ENCODE results near the gene HHAT. TPM values are rescaled to one million over a fixed set of nuclear protein-coding genes. Genes with fewer than 3 reads are reported as not detected.

Gene HHAT
- total and polyA plus RNA-seq, 9 of the 15 experiments (the other 6 are each of a cell fraction or from before 2014, with no cell fraction given), result 0.07 to 0.16 (median 0.13) TPM; not detected in 1

DNA sequence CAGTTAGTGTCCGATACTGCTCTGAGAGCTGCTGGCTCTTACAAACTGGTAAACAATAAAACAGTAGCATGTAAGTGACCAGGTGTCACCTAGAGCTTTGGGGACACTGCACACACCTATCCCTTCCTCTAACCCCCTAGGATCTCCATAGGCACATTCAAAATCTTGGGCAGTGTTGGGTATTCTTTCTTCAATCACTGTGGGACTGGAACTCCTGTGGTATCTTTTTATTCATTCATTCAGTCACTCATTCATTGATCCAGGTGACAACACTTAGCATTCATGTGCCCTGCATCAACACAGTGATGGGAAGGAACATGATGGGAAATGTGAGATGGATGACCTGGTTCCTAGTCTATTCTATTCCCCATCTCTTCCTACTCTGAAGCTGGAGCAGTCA, 73.9 kb downstream of the HHAT start:
- ChIA-PET CTCF (ENCODE audit: low intra/inter-chr PET ratio) (no interaction called here), POLR2A (interaction anchor here (0.7 to 0.9 kb wide), 2 partner anchors 10 to 13 kb away, joined by 3 read pairs; no protein-coding TSS in a partner anchor)
- no peaks in the 10 kb centered on the region for H3K9me1 ChIP-seq (ENCODE audit: control insufficient read depth, insufficient read depth, low read length)
- DNase-seq (ENCODE audit: extremely low read depth in 1 of 4, low spot score in 3 of 4) (no peak), ATAC-seq (no peak), FAIRE-seq (no peak)
- H3K4me2 ChIP-seq (ENCODE audit: insufficient read depth, low read length), result no peak overlapping the region
- intact Hi-C loops (cut with micrococcal nuclease), result no loop called here
- no peaks in the 10 kb centered on the region for H3K9me3 ChIP-seq (replicated peaks; ENCODE audit: control insufficient read depth, insufficient read depth, low read depth, low read length)
- H3K4me1 ChIP-seq (replicated peaks in 1 of 2; ENCODE audit: control insufficient read depth in 2 of 2, insufficient read depth in 2 of 2, low read length in 2 of 2), result no peaks in the 10 kb centered on the region
- H3K27ac ChIP-seq (ENCODE audit: extremely low read depth, low read depth, low read length), result no peak overlapping the region
- no peak overlapping the region for H3K9ac ChIP-seq (ENCODE audit: insufficient read depth in 1 of 2, low read depth in 2 of 2, low read length in 2 of 2)
- H2AFZ ChIP-seq (ENCODE audit: low read depth, low read length), result no peak overlapping the region
- H4K20me1 ChIP-seq (replicated peaks; ENCODE audit: control insufficient read depth, insufficient read depth, low read length), result no peaks in the 10 kb centered on the region
- H3K36me3 ChIP-seq (ENCODE audit: control insufficient read depth, insufficient read depth, low read length), result no peaks in the 10 kb centered on the region
- in situ Hi-C loops (cut with MboI), result loop anchor here (10.0 to 25.0 kb wide), 2 partner anchors 732 to 1260 kb away; partner anchors contain the start of gene KCNH1
- no peak overlapping the region for H3K4me3 ChIP-seq
- BruUV-seq (replicated peaks), result no TSS peak
- H3K79me2 ChIP-seq (ENCODE audit: control insufficient read depth, insufficient read depth, low read length), result no peaks in the 10 kb centered on the region
- WGBS (ENCODE audit: insufficient coverage, low coverage, missing lambda C conversion rate), result 0% methylated on average over 1 of the region's 1 CpG
- no peaks in the 10 kb centered on the region; a peak in 1 of 5 replicates for H3K27me3 ChIP-seq (ENCODE audit: control insufficient read depth in 2 of 2, insufficient read depth in 2 of 2, low read length in 2 of 2)
- TF ChIP-seq, protein P1, sequence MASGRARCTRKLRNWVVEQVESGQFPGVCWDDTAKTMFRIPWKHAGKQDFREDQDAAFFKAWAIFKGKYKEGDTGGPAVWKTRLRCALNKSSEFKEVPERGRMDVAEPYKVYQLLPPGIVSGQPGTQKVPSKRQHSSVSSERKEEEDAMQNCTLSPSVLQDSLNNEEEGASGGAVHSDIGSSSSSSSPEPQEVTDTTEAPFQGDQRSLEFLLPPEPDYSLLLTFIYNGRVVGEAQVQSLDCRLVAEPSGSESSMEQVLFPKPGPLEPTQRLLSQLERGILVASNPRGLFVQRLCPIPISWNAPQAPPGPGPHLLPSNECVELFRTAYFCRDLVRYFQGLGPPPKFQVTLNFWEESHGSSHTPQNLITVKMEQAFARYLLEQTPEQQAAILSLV (tag; IDR thresholded peaks at IDR 0.05), result no peak
- no peak for TF ChIP-seq RB1 (IDR thresholded peaks at IDR 0.05; ENCODE audit: low read depth)
- TF ChIP-seq, protein P2, sequence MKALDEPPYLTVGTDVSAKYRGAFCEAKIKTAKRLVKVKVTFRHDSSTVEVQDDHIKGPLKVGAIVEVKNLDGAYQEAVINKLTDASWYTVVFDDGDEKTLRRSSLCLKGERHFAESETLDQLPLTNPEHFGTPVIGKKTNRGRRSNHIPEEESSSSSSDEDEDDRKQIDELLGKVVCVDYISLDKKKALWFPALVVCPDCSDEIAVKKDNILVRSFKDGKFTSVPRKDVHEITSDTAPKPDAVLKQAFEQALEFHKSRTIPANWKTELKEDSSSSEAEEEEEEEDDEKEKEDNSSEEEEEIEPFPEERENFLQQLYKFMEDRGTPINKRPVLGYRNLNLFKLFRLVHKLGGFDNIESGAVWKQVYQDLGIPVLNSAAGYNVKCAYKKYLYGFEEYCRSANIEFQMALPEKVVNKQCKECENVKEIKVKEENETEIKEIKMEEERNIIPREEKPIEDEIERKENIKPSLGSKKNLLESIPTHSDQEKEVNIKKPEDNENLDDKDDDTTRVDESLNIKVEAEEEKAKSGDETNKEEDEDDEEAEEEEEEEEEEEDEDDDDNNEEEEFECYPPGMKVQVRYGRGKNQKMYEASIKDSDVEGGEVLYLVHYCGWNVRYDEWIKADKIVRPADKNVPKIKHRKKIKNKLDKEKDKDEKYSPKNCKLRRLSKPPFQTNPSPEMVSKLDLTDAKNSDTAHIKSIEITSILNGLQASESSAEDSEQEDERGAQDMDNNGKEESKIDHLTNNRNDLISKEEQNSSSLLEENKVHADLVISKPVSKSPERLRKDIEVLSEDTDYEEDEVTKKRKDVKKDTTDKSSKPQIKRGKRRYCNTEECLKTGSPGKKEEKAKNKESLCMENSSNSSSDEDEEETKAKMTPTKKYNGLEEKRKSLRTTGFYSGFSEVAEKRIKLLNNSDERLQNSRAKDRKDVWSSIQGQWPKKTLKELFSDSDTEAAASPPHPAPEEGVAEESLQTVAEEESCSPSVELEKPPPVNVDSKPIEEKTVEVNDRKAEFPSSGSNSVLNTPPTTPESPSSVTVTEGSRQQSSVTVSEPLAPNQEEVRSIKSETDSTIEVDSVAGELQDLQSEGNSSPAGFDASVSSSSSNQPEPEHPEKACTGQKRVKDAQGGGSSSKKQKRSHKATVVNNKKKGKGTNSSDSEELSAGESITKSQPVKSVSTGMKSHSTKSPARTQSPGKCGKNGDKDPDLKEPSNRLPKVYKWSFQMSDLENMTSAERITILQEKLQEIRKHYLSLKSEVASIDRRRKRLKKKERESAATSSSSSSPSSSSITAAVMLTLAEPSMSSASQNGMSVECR (CRISPR knock-in tag; IDR thresholded peaks at IDR 0.05), result no peak
- TF ChIP-seq STAT5A (IDR thresholded peaks at IDR 0.05; ENCODE audit: borderline replicate concordance, low read length), result no peak
- no peak for TF ChIP-seq NFRKB (IDR thresholded peaks at IDR 0.05; ENCODE audit: low read depth)
- no peak for TF ChIP-seq KAT7 (CRISPR knock-in tag; IDR thresholded peaks at IDR 0.05; ENCODE audit: borderline replicate concordance)
- TF ChIP-seq ZFP30 (CRISPR knock-in tag; IDR thresholded peaks at IDR 0.05; ENCODE audit: borderline replicate concordance), result no peak
- TF ChIP-seq SMAD1 (IDR thresholded peaks at IDR 0.05; ENCODE audit: low read depth, low read length, partially characterized antibody), result no peak
- TF ChIP-seq ZNF239 (CRISPR knock-in tag; IDR thresholded peaks at IDR 0.05), result no peak
- no peak for TF ChIP-seq PTRF (tag; IDR thresholded peaks at IDR 0.05)
- TF ChIP-seq, protein P3, sequence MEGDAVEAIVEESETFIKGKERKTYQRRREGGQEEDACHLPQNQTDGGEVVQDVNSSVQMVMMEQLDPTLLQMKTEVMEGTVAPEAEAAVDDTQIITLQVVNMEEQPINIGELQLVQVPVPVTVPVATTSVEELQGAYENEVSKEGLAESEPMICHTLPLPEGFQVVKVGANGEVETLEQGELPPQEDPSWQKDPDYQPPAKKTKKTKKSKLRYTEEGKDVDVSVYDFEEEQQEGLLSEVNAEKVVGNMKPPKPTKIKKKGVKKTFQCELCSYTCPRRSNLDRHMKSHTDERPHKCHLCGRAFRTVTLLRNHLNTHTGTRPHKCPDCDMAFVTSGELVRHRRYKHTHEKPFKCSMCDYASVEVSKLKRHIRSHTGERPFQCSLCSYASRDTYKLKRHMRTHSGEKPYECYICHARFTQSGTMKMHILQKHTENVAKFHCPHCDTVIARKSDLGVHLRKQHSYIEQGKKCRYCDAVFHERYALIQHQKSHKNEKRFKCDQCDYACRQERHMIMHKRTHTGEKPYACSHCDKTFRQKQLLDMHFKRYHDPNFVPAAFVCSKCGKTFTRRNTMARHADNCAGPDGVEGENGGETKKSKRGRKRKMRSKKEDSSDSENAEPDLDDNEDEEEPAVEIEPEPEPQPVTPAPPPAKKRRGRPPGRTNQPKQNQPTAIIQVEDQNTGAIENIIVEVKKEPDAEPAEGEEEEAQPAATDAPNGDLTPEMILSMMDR (IDR thresholded peaks at IDR 0.05 in 2 of 3, conservative IDR thresholded peaks at IDR 0.05 in 1 of 3; ENCODE audit: insufficient read depth in 2 of 3, low read depth in 1 of 3, low read length in 3 of 3), result no peak
- TF ChIP-seq SPI1 (IDR thresholded peaks at IDR 0.05; ENCODE audit: borderline replicate concordance, low read depth, low read length), result no peak
- TF ChIP-seq BRD9 (IDR thresholded peaks at IDR 0.05; ENCODE audit: low read depth, partially characterized antibody), result no peak
- TF ChIP-seq TBP (optimal IDR thresholded peaks at IDR 0.05; ENCODE audit: low read depth, low read length), result no peak
- TF ChIP-seq, protein P4, sequence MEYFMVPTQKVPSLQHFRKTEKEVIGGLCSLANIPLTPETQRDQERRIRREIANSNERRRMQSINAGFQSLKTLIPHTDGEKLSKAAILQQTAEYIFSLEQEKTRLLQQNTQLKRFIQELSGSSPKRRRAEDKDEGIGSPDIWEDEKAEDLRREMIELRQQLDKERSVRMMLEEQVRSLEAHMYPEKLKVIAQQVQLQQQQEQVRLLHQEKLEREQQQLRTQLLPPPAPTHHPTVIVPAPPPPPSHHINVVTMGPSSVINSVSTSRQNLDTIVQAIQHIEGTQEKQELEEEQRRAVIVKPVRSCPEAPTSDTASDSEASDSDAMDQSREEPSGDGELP (CRISPR knock-in tag; IDR thresholded peaks at IDR 0.05; ENCODE audit: borderline replicate concordance), result no peak
- TF ChIP-seq MTA2 (IDR thresholded peaks at IDR 0.05; ENCODE audit: low read depth), result no peak
